Upper lobe of left lung (tissue), 4 donors: ENCODE measurements around the gene TTC28.

Source experiments
- CTCF ChIP-seq, 6 experiments: fragments of 450-650 bp in 4 of 6; fragments of 200-600 bp in 2 of 6; sonication (generic) in 2 of 6; IDR thresholded peaks; one replicate each; pipeline ENCODE4 v1.5.1; 2016 to 2019; ENCODE audit warnings: antibody characterized with exemption in 6 of 6
- POLR2AphosphoS5 ChIP-seq, 2 donors: sonication (generic); formaldehyde crosslinking; IDR thresholded peaks; one replicate each; pipeline ENCODE4 v1.5.1; 2017; ENCODE audit warnings: antibody characterized with exemption in 2 of 2

- TF ChIP-seq POLR2AphosphoS5 (IDR thresholded peaks at IDR 0.05), result no peak
- no peak for TF ChIP-seq CTCF (IDR thresholded peaks at IDR 0.05)
Observed at GRCh38 chr22:28017558-28017820, 662.2 kb downstream of the TTC28 start.
